Esophagus squamous epithelium (tissue), 4 donors: Measurements from ENCODE around the gene PNPLA5.

Experiments
- POLR2A ChIP-seq, 4 donors: fragments of 450-650 bp; IDR thresholded peaks; one replicate each; pipeline ENCODE4 v1.6.1; 2017; ENCODE audit warnings: antibody characterized with exemption in 4 of 4, mild to moderate bottlenecking in 4 of 4, moderate library complexity in 3 of 4
- TF ChIP-seq, protein P1 (sequence below), 6 experiments: fragments of 450-650 bp in 4 of 6; fragments of 200-600 bp in 2 of 6; sonication (generic) in 2 of 6; IDR thresholded peaks; one replicate each; pipeline ENCODE4 v1.5.1; 2016 to 2019; ENCODE audit warnings: antibody characterized with exemption in 6 of 6, mild to moderate bottlenecking in 4 of 6, moderate library complexity in 4 of 6

DNA sequence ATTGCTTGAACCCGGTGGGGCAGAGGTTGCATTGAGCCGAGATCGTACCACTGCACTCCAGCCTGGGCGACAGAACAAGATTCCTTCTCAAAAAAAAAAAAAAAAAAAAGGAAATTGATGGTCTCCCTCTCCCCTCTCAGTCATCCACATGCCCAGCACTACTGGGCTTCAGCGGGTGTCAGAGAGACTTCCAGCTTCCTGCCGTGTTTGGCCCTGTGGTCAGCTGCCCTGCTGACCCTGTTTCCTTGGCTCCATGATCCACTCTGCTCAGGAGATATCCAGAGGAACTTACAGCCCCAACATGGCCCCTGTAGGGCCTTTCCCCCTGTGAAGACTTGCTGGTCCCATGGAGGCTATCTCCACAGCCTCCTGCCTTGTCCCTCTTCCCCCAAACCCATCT lies 25.7 kb upstream of the PNPLA5 start:
- TF ChIP-seq, protein P1, sequence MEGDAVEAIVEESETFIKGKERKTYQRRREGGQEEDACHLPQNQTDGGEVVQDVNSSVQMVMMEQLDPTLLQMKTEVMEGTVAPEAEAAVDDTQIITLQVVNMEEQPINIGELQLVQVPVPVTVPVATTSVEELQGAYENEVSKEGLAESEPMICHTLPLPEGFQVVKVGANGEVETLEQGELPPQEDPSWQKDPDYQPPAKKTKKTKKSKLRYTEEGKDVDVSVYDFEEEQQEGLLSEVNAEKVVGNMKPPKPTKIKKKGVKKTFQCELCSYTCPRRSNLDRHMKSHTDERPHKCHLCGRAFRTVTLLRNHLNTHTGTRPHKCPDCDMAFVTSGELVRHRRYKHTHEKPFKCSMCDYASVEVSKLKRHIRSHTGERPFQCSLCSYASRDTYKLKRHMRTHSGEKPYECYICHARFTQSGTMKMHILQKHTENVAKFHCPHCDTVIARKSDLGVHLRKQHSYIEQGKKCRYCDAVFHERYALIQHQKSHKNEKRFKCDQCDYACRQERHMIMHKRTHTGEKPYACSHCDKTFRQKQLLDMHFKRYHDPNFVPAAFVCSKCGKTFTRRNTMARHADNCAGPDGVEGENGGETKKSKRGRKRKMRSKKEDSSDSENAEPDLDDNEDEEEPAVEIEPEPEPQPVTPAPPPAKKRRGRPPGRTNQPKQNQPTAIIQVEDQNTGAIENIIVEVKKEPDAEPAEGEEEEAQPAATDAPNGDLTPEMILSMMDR (IDR thresholded peaks at IDR 0.05): no peak
- no peak for TF ChIP-seq POLR2A (IDR thresholded peaks at IDR 0.05)
